GM23338 (cell line): ENCODE results near the gene ENOX2.

ENCODE experiments used
- CREB1 ChIP-seq: fragments of 250-450 bp; sonication (Bioruptor Pico); IDR thresholded peaks from 2 replicates; pipeline ENCODE4 v1.5.0; 2020; ENCODE audit warnings: low read depth, mild to moderate bottlenecking, moderate library complexity
- CTCF ChIP-seq, 2 experiments: fragments of 200-600 bp in 1 of 2; sonication (generic) in 1 of 2; conservative IDR thresholded peaks; 2 replicates each; pipeline versions ENCODE4 v1.5.1 to v1.6.1; 2016 to 2017; ENCODE audit warnings: antibody characterized with exemption in 2 of 2, low read depth in 2 of 2, mild to moderate bottlenecking in 2 of 2, moderate library complexity in 1 of 2
- ETS1 ChIP-seq: IDR thresholded peaks from 2 replicates; pipeline ENCODE4 v1.6.1; 2016; ENCODE audit warnings: antibody characterized with exemption
- EZH2 ChIP-seq: fragments of 200-600 bp; sonication (generic); IDR thresholded peaks from one replicate; pipeline ENCODE4 v1.8.0; 2017; ENCODE audit warnings: antibody characterized with exemption, mild to moderate bottlenecking, low read depth; ENCODE audit not compliant: unreplicated experiment
- EZH2phosphoT487 ChIP-seq: fragments of 200-600 bp; sonication (generic); IDR thresholded peaks from one replicate; pipeline ENCODE4 v1.8.1; 2018; ENCODE audit warnings: antibody characterized with exemption; ENCODE audit not compliant: unreplicated experiment
- JUNB ChIP-seq: IDR thresholded peaks from one replicate; pipeline ENCODE4 v1.6.1; 2016; ENCODE audit warnings: antibody characterized with exemption; ENCODE audit not compliant: unreplicated experiment
- POLR2AphosphoS5 ChIP-seq: IDR thresholded peaks from 2 replicates; pipeline ENCODE4 v1.6.1; 2016; ENCODE audit warnings: antibody characterized with exemption, low read depth
- REST ChIP-seq: IDR thresholded peaks from one replicate; pipeline ENCODE4 v1.6.1; 2018; ENCODE audit warnings: antibody characterized with exemption; ENCODE audit not compliant: unreplicated experiment
- ZNF114 ChIP-seq: fragments of 250-450 bp; sonication (Bioruptor Pico); IDR thresholded peaks from 2 replicates; pipeline ENCODE4 v1.5.0; 2020; ENCODE audit warnings: mild to moderate bottlenecking, moderate library complexity
- ZNF331 ChIP-seq: fragments of 250-450 bp; sonication (Bioruptor Pico); IDR thresholded peaks from 2 replicates; pipeline ENCODE4 v1.5.0; 2020; ENCODE audit warnings: low read depth, mild to moderate bottlenecking, moderate library complexity
- ZNF462 ChIP-seq: fragments of 250-450 bp; sonication (Bioruptor Pico); IDR thresholded peaks from 2 replicates; pipeline ENCODE4 v1.5.0; 2020; ENCODE audit warnings: mild to moderate bottlenecking, moderate library complexity

GRCh38 chrX:130836447-130836846 lies 66.6 kb downstream of the ENOX2 start:
- TF ChIP-seq CTCF (conservative IDR thresholded peaks at IDR 0.05; ENCODE audit: low read depth in 2 of 2) = no peak
- no peak for TF ChIP-seq EZH2phosphoT487
- TF ChIP-seq POLR2AphosphoS5 = no peak
- no peak for TF ChIP-seq ETS1
- no peak for TF ChIP-seq EZH2
- TF ChIP-seq CREB1 (CRISPR knock-in tag) = no peak
- TF ChIP-seq ZNF462 (CRISPR knock-in tag) = no peak
- no peak for TF ChIP-seq REST
- no peak for TF ChIP-seq ZNF114 (CRISPR knock-in tag)
- TF ChIP-seq JUNB = no peak
- no peak for TF ChIP-seq ZNF331 (CRISPR knock-in tag)
